Astrocyte of the cerebellum (primary cell): ENCODE measurements around the gene WDR44.
"Not testable (repeated sequence)": the region's sequence is repeated elsewhere in the genome, so short reads cannot be mapped to it uniquely, and the experiment has no call there.

ENCODE experiments used
- DNase-seq: peaks from one replicate; pipeline ENCODE4 v3.0.0-alpha.2; 2011; ENCODE audit warnings: low read depth
- H3K4me3 ChIP-seq: 2 replicates; pipeline ENCODE4 v1.5.1; 2011; ENCODE audit warnings: mild to moderate bottlenecking, low read depth, low read length, moderate library complexity
- in situ Hi-C: cut with HindIII; loops from 2 replicates; pipeline ENCODE4 v1.10.0; 2017; ENCODE audit warnings: low sequenced_read_pairs
- TF ChIP-seq, protein P1 (sequence below): IDR thresholded peaks from 2 replicates; pipeline ENCODE4 v1.5.1; 2012; ENCODE audit warnings: low read length, low read depth, moderate library complexity, mild to moderate bottlenecking; ENCODE audit errors: missing control alignments

The WDR44 gene

DNA sequence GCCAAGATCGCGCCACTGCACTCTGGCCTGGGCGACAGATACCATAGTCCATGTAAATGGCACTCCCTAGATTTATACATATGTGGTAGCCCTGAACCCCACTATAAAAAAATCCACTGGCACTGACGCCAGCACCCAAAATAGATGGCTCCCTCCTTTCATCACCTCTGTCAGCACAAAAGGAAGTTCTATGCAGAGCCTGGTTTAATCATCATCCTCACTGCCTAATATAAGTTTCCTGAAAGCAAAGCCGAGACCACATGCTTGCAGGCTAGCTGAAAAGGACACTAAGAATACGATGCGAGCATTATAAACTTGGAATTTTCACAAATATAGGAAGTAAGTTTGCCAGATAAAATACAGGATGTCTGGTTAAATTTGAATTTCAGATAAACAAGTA, 122.2 kb downstream of the WDR44 start:
- no peak overlapping the region for H3K4me3 ChIP-seq
- TF ChIP-seq, protein P1, sequence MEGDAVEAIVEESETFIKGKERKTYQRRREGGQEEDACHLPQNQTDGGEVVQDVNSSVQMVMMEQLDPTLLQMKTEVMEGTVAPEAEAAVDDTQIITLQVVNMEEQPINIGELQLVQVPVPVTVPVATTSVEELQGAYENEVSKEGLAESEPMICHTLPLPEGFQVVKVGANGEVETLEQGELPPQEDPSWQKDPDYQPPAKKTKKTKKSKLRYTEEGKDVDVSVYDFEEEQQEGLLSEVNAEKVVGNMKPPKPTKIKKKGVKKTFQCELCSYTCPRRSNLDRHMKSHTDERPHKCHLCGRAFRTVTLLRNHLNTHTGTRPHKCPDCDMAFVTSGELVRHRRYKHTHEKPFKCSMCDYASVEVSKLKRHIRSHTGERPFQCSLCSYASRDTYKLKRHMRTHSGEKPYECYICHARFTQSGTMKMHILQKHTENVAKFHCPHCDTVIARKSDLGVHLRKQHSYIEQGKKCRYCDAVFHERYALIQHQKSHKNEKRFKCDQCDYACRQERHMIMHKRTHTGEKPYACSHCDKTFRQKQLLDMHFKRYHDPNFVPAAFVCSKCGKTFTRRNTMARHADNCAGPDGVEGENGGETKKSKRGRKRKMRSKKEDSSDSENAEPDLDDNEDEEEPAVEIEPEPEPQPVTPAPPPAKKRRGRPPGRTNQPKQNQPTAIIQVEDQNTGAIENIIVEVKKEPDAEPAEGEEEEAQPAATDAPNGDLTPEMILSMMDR, result no peak
- DNase-seq, result no peak
- in situ Hi-C loops, result no loop called here

DNA sequence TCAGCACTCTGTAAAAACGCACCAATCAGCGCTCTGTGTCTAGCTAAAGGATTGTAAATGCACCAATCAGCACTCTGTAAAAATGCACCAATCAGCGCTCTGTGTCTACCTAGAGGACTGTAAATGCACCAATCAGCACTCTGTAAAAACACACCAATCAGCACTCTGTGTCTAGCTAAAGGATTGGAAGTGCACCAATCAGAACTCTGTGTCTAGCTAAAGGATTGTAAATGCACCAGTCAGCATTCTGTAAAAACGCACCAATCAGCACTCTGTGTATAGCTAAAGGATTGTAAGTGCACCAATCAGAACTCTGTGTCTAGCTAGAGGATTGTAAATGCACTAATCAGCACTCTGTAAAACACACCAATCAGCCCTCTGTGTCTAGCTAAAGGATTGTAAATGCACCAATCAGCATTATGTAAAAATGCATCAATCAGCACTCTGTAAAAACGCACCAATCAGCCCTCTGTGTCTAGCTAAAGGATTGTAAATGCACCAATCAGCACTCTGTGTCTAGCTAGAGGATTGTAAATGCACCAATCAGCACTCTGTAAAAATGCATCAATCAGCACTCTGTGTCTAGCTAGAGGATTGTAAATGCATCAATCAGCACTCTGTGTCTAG, 124.9 kb downstream of the WDR44 start:
- in situ Hi-C loops, H3K4me3 ChIP-seq, DNase-seq: not testable (repeated sequence)

DNA sequence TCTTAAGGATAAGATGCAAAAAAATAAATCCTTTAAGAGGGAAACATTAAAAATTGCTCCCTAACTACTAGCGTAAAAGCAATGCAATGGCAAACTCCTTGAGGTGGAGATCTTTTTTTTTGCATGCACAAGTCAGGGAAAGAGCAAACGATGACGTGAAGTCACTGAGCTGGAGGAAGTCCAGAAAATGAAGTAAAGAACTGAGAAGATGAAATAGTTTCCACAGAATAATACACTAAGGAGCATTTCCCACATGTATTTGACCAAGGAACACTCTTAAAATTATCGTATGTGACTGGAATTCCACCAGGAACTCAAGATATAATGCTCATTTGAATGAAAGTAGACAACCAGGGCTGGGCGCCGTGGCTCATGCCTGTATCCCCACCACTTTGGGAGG, 128.7 kb downstream of the WDR44 start:
- no peak for DNase-seq
- in situ Hi-C loops, result no loop called here
- TF ChIP-seq, protein P1, result no peak
- no peak overlapping the region for H3K4me3 ChIP-seq

DNA sequence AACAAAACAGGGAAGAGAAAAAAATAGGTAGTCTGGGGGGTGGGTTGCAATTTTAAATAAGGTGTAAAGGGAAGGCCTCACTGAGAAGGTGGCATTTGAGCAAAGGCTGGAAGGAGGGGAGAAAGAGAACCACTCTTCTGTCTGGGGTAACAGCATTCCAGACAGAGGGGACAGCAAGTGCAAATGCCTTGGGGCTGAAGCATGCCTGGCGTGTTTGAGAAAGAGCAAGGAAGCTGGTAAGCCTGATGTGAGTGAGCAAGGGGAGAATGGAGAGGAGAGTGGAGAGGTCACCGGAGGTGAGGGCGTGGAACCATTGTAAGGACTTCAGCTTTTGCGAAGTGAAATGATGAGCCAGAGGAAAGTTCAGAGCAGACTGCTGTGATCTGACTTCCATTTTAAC, 130.0 kb downstream of the WDR44 start:
- in situ Hi-C loops, result no loop called here
- DNase-seq, result no peak
- no peak overlapping the region for H3K4me3 ChIP-seq
- TF ChIP-seq, protein P1, result no peak

DNA sequence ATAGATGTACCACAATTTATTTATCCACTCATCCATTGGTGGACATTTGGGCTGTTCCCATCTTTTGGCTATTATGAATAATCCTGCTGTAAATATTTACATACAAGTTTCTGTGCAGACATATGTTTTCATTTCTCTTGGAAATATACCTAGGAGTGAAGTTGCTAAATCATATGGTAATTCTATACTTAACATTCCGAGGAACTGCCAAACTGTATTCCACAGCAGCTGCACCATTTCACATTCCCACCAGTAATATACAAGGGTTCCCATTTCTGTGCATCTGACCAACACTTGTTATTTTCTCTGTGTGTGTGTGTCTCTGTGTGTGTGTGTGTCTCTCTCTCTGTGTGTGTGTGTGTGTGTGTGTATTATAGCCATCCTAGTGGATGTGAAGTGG, 134.3 kb downstream of the WDR44 start:
- no peak for DNase-seq
- in situ Hi-C loops, result no loop called here
- H3K4me3 ChIP-seq, result no peak overlapping the region
- TF ChIP-seq, protein P1, result no peak

DNA sequence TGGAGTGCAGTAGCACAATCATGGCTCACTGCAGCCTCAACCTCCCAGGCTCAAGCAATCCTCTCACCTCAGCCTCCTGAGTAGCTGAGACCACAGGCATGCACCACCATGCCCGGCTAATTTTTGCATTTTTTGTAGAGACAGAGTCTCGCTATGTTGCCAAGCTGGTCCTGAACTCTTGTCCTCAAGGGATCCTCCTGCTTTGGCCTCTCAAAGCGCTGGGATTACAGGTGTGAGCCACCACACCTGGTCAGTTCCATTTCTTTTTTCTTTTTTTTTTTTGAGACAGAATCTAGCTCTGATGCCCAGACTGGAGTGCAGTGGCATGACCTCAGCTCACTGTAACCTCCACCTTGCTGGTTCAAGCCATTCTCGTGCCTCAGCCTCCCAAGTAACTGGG, 136.5 kb downstream of the WDR44 start:
- H3K4me3 ChIP-seq, DNase-seq, in situ Hi-C loops: not testable (repeated sequence)

DNA sequence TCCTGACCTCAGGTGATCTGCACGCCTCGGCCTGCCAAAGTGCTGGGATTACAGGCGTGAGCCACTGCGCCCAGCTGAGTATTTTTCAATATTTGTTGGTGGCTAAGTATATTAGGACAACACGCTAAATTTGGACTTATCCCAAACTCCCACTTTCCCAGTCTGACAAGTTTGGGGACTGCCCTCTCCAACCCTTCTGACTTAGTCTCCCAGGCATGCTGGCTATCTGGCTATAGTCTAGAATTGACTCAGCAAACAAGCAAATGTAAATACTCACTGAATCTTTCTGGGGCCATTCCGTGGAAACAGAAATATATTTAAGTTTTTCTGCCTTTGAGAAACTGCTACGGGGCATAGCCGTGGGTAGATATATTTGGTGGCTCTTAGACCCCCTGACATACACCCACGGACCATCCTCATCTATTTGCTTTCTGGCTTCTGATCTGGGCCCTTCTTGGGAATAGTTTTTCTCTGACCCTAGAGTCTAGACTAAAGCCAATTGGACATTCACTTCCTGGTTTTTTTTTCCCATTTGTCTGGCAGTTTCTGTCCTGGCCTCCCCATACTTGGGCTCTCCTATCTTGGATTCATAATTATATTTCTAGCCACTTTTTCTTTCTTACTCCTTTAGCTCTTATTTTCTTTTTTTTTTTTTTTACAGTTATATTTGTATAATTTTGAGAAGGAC, 138.5 kb downstream of the WDR44 start:
- in situ Hi-C loops, result no loop called here
- H3K4me3 ChIP-seq, result no peak overlapping the region
- DNase-seq, result no peak
- TF ChIP-seq, protein P1, result no peak

DNA sequence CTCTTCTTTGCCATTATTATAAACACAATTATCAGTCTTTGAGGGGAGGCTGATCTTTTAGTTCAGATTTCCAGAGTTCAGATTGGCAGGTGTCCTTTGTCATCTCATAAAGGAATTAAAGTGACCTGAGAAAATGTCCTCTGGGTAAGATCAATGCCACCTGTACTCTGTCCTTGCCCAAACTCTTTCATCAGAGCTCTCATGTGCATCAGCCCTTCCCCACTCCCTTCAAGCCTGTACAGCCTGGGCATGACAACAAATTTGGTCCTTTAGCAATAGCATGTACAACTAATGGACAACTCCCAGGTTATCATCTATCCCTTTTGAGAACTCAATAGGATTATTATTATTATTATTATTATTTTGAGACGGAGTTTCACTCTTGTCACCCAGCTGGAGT, 140.8 kb downstream of the WDR44 start:
- H3K4me3 ChIP-seq, in situ Hi-C loops, DNase-seq: not testable (repeated sequence)
